Stomach (tissue), 9 donors: ENCODE results near the gene PCDHGA5. TPM values are rescaled to one million over a fixed set of nuclear protein-coding genes. Genes with fewer than 3 reads are reported as not detected.
"Not testable (repeated sequence)": the region's sequence is repeated elsewhere in the genome, so short reads cannot be mapped to it uniquely, and the experiment has no call there.

ENCODE experiments used
- DNase-seq, 2 donors: peaks; one replicate each; pipeline versions ENCODE4 v3.0.0 to v3.0.0-alpha.2; 2013 to 2019
- H3K27ac ChIP-seq, 5 donors: fragments of 200-600 bp in 4 of 5; sonication (generic) in 4 of 5; one replicate each; pipeline ENCODE4 v1.5.1; 2013 to 2019; ENCODE audit warnings: mild to moderate bottlenecking in 1 of 5, moderate library complexity in 1 of 5
- H3K27me3 ChIP-seq, 3 donors: fragments of 200-600 bp; sonication (generic); one replicate each; pipeline ENCODE4 v1.5.1; 2017 to 2019; ENCODE audit warnings: mixed run types in 1 of 3
- H3K36me3 ChIP-seq, 4 donors: fragments of 200-600 bp; sonication (generic); 1 replicate in 3 of 4; 2 replicates in 1 of 4; pipeline ENCODE4 v1.5.1; 2016 to 2019
- H3K4me1 ChIP-seq, 4 donors: fragments of 200-600 bp; sonication (generic); one replicate each; pipeline ENCODE4 v1.5.1; 2016 to 2019
- H3K4me3 ChIP-seq, 4 donors: fragments of 200-600 bp; sonication (generic) in 3 of 4; one replicate each; pipeline ENCODE4 v1.5.1; 2016 to 2019; ENCODE audit warnings: mild to moderate bottlenecking in 1 of 4
- H3K9me3 ChIP-seq, 4 donors: fragments of 200-600 bp; sonication (generic); one replicate each; pipeline ENCODE4 v1.5.1; 2016 to 2019
- EP300 ChIP-seq: sonication (generic); formaldehyde crosslinking; IDR thresholded peaks from one replicate; pipeline ENCODE4 v1.6.1; 2017; ENCODE audit warnings: antibody characterized with exemption
- POLR2A ChIP-seq, 4 donors: fragments of 450-650 bp; IDR thresholded peaks; one replicate each; pipeline ENCODE4 v1.6.1; 2016; ENCODE audit warnings: antibody characterized with exemption in 4 of 4, control low read depth in 2 of 4, mild to moderate bottlenecking in 1 of 4, moderate library complexity in 1 of 4
- POLR2AphosphoS5 ChIP-seq, 3 donors: sonication (generic); formaldehyde crosslinking; IDR thresholded peaks; one replicate each; pipeline ENCODE4 v1.6.1; 2016; ENCODE audit warnings: antibody characterized with exemption in 3 of 3
- WGBS, 5 donors: extraction: QIAGEN DNeasy Blood & Tissue Kit in 3 of 5; methylation state at CpG; one replicate each; pipeline versions ENCODE4 v1.1.5 to v1.1.7; 2013 to 2018; 5-methylcytosine and 5-hydroxymethylcytosine counted together
- intact Hi-C: fragments of 100-400 bp; cut with DNase I; formaldehyde crosslinking; loops from one replicate; pipeline ENCODE4 v1.15.1; 2023; ENCODE audit warnings: low total_unique reads
- polyA plus RNA-seq, 3 donors: library from polyadenylated mRNA; stranded (reverse); fragments of 200-250 nt; gene quantifications; one replicate each; pipeline ENCODE4 v1.2.3, GENCODE V29; 2013
- total RNA-seq, 5 donors: library from RNA; depleted of rRNA; stranded (reverse); fragments of >200 nt; gene quantifications; one replicate each; pipeline versions ENCODE4 v1.1.0 to v1.2.3, GENCODE V29; 2014 to 2016
- TF ChIP-seq, protein P1 (sequence below), 7 experiments: fragments of 450-650 bp in 4 of 7; fragments of 200-600 bp in 3 of 7; sonication (generic) in 3 of 7; IDR thresholded peaks; one replicate each; pipeline ENCODE4 v1.5.1; 2016 to 2019; ENCODE audit warnings: antibody characterized with exemption in 7 of 7, control low read depth in 2 of 7, mild to moderate bottlenecking in 1 of 7
- donor health status: healthy with polysubstance abuse.
- donor health status: Bipolar disorder and iron deficiency.
- donor health status: healthy.

Gene PCDHGA5
- total and polyA plus RNA-seq, 8 donors: 0.15 to 6.7 (median 2.3) TPM; not detected in 3

DNA sequence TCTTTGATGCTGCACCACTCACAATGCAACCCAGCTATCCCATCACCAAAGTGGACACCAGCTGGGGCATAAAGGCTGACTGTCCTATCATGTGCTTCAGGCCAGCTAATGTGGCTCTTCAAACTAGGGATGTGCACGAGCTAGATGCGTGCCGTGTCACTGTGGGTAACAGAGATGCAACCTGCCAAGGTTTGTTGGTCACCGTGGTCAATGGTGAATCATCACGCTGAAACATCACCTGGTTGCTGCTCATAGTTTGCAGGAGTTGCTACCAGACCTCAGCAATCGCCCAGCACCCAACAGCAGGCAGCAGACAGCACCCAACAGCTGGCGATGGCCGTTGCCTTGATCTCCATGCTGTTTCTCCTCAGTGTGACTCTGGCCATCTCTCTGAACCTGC lies 35.7 kb upstream of the PCDHGA5 start:
- TF ChIP-seq EP300 (no peak), POLR2A (IDR thresholded peaks at IDR 0.05) (no peak), POLR2AphosphoS5 (IDR thresholded peaks at IDR 0.05) (no peak)
- TF ChIP-seq, protein P1, sequence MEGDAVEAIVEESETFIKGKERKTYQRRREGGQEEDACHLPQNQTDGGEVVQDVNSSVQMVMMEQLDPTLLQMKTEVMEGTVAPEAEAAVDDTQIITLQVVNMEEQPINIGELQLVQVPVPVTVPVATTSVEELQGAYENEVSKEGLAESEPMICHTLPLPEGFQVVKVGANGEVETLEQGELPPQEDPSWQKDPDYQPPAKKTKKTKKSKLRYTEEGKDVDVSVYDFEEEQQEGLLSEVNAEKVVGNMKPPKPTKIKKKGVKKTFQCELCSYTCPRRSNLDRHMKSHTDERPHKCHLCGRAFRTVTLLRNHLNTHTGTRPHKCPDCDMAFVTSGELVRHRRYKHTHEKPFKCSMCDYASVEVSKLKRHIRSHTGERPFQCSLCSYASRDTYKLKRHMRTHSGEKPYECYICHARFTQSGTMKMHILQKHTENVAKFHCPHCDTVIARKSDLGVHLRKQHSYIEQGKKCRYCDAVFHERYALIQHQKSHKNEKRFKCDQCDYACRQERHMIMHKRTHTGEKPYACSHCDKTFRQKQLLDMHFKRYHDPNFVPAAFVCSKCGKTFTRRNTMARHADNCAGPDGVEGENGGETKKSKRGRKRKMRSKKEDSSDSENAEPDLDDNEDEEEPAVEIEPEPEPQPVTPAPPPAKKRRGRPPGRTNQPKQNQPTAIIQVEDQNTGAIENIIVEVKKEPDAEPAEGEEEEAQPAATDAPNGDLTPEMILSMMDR (IDR thresholded peaks at IDR 0.05): no peak
- Histone ChIP-seq H3K27ac (no peak overlapping the region), H3K4me3 (no peak overlapping the region), H3K4me1 (no peaks in the 10 kb centered on the region), H3K9me3 (peaks cover 21 to 97% (median 81%) of the 10 kb centered on the region in 4 donors), H3K36me3 (peaks cover 0 to 5% (median 0%) of the 10 kb centered on the region in 4 donors), H3K27me3 (peaks cover 0 to 54% (median 20%) of the 10 kb centered on the region in 3 donors)
- no peak for DNase-seq
- intact Hi-C loops: loop anchor here (10.0 kb wide), 1 partner anchor 207 kb away; no protein-coding TSS in a partner anchor
- 78 to 82% (median 81%) methylated on average over 3 to 8 of the region's 8 CpGs for WGBS, 5 donors

DNA sequence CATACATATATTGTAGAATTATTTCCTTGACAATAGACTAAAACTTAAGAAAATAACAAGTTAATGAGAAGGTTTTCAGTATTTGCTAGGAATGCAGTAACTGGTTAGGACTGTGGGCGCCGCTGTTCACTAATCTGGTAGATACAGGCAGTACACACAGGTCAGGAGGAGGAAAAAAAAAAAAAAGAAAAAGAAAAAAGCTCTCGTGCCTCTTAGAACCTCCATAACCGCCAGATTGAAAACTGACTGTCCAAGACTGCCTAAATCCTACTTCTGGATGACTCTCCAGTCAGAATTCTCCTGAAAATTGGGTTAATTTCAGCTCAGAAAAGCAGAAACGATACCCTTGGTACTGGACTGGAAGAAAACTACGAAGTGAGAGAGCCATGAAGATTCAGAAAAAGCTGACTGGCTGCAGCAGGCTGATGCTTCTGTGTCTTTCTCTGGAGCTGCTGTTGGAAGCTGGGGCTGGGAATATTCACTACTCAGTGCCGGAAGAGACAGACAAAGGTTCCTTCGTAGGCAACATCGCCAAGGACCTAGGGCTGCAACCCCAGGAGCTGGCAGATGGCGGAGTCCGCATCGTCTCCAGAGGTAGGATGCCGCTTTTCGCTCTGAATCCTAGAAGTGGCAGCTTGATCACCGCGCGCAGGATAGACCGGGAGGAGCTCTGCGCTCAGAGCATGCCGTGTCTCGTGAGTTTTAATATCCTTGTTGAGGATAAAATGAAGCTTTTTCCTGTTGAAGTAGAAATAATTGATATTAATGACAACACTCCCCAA lies 33.5 kb upstream of the PCDHGA5 start, which contains the start of gene PCDHGA1:
PCDHGA1 (plus strand) TSS at position 216 of the 782 bp plus-strand sequence.
- 22 to 32% (median 27%) methylated on average over 21 of the region's 21 CpGs for WGBS, 5 donors
- H3K4me1 ChIP-seq: no peaks in the 10 kb centered on the region
- intact Hi-C loops: no loop called here
- peak in 1 of 2 donors; percentile 27 for DNase-seq
- no peak within 1 kb of the TSS for H3K4me3 ChIP-seq
- peaks cover 25 to 97% (median 87%) of the 10 kb centered on the region in 4 donors for H3K9me3 ChIP-seq
- peaks cover 0 to 5% (median 0%) of the 10 kb centered on the region in 4 donors for H3K36me3 ChIP-seq
- H3K27me3 ChIP-seq: peaks cover 0 to 70% (median 28%) of the 10 kb centered on the region in 3 donors
- no peak within 1 kb of the TSS for H3K27ac ChIP-seq
- TF ChIP-seq POLR2AphosphoS5 (IDR thresholded peaks at IDR 0.05) (no peak), POLR2A (IDR thresholded peaks at IDR 0.05) (no peak), EP300 (no peak)
- TF ChIP-seq, protein P1 (IDR thresholded peaks at IDR 0.05): no peak

DNA sequence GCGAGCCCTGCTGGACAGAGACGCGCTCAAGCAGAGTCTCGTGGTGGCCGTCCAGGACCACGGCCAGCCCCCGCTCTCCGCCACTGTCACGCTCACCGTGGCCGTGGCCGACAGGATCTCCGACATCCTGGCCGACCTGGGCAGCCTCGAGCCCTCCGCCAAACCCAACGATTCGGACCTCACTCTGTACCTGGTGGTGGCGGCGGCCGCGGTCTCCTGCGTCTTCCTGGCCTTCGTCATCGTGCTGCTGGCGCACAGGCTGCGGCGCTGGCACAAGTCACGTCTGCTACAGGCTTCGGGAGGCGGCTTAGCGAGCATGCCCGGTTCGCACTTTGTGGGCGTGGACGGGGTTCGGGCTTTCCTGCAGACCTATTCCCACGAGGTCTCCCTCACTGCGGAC lies 31.4 kb upstream of the PCDHGA5 start:
- intact Hi-C loops: not testable (repeated sequence)

DNA sequence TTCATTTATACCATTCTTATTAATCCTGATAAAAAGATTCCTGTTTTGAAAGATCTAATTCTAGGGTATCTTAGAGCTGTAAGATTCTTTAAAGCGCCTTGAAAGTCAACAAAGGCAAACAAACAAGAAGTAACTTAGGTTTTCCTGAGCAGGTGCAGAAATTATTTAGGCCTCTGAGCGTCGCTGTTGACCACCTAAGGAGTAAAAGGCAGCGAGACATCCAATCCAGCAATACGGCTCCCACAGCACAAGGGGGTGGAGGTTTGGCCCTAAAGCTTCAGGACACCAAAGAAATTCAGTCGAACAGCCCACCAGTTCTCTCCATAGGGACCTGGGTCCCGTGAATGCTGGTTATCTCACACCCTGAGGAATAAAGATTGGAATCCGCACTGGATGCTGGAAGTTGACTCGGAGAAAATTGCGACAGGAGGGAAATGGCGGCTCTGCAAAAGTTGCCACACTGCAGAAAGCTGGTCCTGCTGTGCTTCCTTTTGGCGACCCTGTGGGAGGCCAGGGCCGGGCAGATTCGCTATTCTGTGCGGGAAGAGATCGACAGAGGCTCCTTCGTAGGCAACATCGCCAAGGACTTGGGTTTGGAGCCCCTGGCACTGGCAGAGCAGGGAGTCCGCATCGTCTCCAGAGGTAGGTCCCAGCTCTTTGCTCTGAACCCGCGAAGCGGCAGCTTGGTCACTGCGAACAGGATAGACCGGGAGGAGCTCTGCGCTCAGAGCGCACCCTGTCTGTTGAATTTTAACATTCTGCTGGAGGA lies 25.2 kb upstream of the PCDHGA5 start, which contains the start of gene PCDHGA2:
PCDHGA2 (plus strand) TSS at position 223 of the 769 bp plus-strand sequence.
- no peaks in the 10 kb centered on the region for H3K36me3 ChIP-seq
- TF ChIP-seq POLR2AphosphoS5 (IDR thresholded peaks at IDR 0.05) (no peak), EP300 (no peak), POLR2A (IDR thresholded peaks at IDR 0.05) (no peak)
- TF ChIP-seq, protein P1 (IDR thresholded peaks at IDR 0.05): no peak
- H3K4me1 ChIP-seq: no peaks in the 10 kb centered on the region
- intact Hi-C loops: no loop called here
- DNase-seq: peak in 1 of 2 donors; percentile 55
- peak within 1 kb of the TSS in 3 of 4 donors; percentile 18 to 29 (median 26) for H3K4me3 ChIP-seq
- peaks cover 0 to 58% (median 15%) of the 10 kb centered on the region in 3 donors for H3K27me3 ChIP-seq
- H3K27ac ChIP-seq: no peak within 1 kb of the TSS
- WGBS, 5 donors: 8 to 17% (median 13%) methylated on average over 27 of the region's 27 CpGs
- peaks cover 33 to 96% (median 87%) of the 10 kb centered on the region in 4 donors for H3K9me3 ChIP-seq

More for the DNA sequence above, 31.4 kb upstream of the PCDHGA5 start:
- peaks cover 20 to 95% (median 82%) of the 10 kb centered on the region in 4 donors for H3K9me3 ChIP-seq
- H3K36me3 ChIP-seq, H3K4me1 ChIP-seq, H3K27ac ChIP-seq, H3K4me3 ChIP-seq, DNase-seq: not testable (repeated sequence)
- 20 to 44% (median 42%) methylated on average over 6 to 39 of the region's 39 CpGs for WGBS, 5 donors
- H3K27me3 ChIP-seq: peaks cover 0 to 66% (median 28%) of the 10 kb centered on the region in 3 donors

DNA sequence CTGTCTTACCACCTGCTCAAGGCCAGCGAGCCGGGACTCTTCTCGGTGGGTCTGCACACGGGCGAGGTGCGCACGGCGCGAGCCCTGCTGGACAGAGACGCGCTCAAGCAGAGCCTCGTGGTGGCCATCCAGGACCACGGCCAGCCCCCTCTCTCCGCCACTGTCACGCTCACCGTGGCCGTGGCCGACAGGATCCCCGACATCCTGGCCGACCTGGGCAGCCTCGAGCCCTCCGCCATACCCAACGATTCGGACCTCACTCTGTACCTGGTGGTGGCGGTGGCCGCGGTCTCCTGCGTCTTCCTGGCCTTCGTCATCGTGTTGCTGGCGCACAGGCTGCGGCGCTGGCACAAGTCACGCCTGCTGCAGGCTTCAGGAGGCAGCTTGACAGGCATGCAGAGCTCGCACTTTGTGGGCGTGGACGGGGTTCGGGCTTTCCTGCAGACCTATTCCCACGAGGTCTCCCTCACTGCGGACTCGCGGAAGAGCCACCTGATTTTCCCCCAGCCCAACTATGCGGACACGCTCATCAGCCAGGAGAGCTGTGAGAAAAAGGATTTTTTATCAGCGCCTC lies 23.1 kb upstream of the PCDHGA5 start:
- Histone ChIP-seq H3K27me3 (peaks cover 0 to 66% (median 14%) of the 10 kb centered on the region in 3 donors), H3K9me3 (peaks cover 40 to 100% (median 95%) of the 10 kb centered on the region in 4 donors)
- WGBS, 5 donors: 42 to 70% (median 62%) methylated on average over 19 to 44 of the region's 45 CpGs
- H3K36me3 ChIP-seq, intact Hi-C loops, DNase-seq, H3K27ac ChIP-seq, H3K4me1 ChIP-seq, H3K4me3 ChIP-seq: not testable (repeated sequence)
